HG02642 (cell line): ENCODE data around the gene MMP20.
A peak's percentile ranks its signal among the peaks of the same experiment; 100 is the strongest.
"Not testable (repeated sequence)": the region's sequence is repeated elsewhere in the genome, so short reads cannot be mapped to it uniquely, and the experiment has no call there.

Experiments used
- ATAC-seq: cut with Tn5 transposase; IDR thresholded peaks from one replicate; pipeline ENCODE4 v1.9.1; 2021; ENCODE audit warnings: mild to moderate bottlenecking; ENCODE audit not compliant: unreplicated experiment, poor library complexity

Gene MMP20, protein sequence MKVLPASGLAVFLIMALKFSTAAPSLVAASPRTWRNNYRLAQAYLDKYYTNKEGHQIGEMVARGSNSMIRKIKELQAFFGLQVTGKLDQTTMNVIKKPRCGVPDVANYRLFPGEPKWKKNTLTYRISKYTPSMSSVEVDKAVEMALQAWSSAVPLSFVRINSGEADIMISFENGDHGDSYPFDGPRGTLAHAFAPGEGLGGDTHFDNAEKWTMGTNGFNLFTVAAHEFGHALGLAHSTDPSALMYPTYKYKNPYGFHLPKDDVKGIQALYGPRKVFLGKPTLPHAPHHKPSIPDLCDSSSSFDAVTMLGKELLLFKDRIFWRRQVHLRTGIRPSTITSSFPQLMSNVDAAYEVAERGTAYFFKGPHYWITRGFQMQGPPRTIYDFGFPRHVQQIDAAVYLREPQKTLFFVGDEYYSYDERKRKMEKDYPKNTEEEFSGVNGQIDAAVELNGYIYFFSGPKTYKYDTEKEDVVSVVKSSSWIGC

DNA sequence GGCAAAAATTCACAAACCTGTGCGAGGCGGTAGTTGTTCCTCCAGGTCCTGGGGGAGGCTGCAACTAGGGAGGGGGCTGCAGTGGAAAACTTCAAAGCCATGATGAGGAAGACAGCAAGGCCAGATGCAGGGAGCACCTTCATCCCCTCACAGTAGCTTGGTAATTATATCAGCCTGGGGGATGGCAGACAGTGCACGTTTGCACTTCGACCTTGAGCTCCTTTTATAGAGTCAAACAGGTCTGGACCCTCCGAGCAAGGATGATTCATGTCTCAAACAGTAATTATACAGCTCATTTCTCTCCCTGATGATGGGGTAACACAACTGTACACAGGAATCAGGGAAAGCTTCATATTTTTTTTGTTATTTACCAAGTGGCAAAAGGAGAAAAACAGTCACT is at the start of gene MMP20:
TSS of gene MMP20 (minus strand) at position 156 of the 400 bp plus-strand sequence. CDS start at position 143, 13 bp downstream.
- ATAC-seq, result no peak

DNA sequence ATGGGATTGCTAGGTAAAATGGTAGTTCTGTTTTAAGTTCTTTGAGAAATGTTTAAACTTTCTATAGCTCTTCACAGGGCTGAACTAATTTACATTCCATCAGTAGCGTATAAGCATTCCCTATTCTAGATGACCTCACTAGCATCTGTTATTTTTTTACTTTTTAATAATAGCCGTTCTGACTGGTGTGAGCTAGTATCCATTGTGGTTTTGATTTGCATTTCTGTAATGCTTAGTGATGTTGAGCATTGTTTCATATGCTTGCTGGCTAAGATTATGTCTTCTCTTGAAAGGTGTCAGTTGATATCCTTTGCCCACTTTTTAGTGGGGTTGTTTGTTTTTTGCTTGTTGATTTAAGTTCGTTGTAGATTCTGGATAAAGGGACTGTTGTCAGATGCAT is 44.5 kb upstream of the MMP20 start:
- ATAC-seq, result peak; percentile 64

DNA sequence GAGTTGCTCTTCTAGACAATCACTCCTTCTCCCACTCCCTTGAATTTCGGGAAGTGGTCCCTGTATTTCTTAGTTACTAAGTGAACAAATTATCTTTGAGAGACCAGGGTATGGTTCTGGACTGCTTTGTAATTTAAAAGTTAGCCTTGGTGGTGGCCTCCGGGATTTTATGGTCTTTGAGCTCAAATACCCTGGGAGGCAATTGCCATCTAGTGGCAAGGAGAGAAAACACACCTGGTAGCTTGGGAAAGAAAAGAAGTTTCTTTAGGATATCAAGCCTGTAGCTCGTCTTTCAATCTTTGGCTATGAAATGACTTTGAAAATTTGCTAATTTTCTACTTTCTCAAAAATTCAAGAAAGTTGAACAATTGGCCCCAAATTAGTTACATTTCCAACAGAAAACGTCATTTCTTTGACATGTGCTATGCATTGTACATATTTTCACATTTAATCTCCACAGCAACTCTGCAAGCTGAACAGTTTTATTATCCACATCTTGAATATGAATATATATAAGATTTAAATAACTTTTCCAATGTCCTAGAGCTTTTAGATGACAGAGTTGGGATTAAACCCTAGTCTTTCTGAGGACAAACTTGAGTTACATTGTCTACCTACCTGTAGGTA is 41.3 kb upstream of the MMP20 start:
- ATAC-seq, result peak; percentile 60

DNA sequence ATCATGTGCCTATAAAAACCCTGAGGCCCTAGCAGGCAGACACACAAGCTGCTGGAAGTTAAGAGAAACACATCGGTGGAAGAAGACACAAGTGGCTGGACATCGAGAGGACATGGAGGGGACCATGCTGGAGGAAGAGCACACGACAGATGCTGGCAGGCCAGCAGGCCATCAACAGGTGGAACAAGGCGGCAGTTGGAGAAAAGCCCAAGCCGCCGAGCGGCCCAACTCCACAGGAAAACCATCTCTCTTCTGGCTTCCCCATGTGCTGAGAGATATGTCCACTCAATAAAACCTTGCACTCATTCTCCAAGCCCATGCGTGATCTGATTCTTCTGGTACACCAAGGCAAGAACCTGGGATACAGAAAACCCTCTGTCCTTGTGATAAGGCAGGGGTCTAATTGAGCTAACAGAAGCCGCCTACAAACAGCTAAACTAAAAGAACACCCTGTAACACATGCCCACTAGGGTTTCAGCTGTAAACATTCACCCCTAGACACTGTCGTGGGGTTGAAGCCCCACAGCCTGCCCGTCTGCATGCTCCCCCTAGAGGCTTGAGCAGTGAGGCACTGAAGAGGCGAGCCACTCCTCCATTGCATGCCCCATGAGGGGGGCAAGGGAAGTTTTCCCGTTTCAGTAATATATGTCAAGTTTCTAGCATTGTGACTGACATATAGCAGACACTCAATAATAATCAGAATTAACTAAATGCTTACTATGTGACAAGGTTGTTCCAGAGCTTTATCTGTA is 39.0 kb upstream of the MMP20 start:
- ATAC-seq, result peak; percentile 71

DNA sequence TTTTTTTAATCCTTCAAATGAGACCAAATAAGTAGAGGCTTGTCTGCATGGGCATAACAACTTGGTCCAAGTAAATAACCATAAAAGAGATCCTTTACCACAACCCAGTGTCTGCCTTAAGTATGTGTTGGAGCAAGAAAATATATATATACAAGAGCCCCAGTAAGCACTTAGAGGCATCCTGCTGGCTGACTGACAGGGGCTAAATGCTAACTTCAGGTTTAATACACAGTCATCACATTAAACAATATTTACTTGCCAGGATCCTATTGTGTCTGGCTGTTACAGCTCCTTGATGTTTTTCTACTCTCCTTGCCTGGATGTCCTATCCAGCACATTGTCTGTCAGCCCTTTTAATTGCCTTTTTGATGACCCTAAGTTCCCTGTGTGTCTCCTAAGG is 37.5 kb upstream of the MMP20 start:
- no peak for ATAC-seq

DNA sequence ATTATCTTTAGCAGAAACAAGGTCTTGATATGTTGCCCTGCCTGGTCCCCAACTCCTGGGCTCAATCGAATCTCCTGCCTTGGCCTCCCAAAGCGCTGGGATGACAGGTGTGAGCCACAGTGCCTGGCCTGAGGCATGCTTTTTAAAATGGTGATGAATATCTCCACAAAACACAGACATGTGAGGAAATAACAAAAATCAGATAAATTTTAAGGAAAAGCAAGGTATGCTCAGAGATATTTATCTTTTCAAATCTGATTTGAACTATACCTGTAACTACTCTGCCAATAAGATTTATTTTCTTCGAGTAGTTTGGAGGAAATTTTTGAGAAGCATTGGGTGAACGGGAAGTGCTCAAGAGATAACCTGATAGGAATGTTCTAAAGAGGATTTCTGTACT is 35.9 kb upstream of the MMP20 start:
- no peak for ATAC-seq

DNA sequence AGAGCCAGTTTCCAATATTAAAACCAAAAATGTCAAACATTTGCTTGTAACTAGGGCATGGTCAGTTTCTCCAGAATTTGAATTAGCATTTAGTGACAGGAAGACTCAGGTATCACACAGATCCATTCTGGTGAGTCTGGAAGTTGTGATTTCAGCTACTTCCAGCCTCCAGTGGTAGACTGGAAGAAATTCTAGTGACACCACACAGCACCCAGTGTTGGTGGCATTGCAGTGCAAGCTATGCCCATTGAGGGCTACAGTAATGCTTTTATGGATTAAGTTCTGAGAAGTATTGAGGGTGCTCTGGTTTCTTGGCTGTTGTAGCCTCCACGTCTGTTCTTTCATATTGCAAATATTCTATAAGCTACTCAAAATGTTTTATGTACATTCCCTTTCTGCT is 31.4 kb upstream of the MMP20 start:
- ATAC-seq, result no peak

DNA sequence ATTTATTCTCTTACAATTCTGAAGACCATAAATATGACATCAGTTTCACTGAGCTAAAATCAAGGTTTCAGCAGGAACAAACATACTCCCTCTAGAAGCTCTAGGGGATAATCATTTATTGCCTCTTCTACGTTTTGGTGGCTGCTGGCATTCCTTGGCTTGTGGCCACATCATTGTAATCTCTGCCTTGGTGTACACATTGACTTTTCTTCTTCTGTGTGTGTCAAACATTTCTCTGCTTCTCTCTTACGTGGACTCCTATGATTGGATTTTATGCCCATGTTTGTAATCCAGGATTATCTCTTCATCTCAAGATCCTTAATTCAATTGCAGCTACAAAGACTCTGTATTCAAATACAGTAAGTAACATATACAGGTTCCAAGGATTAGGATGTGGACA is 30.4 kb upstream of the MMP20 start:
- ATAC-seq, result no peak

DNA sequence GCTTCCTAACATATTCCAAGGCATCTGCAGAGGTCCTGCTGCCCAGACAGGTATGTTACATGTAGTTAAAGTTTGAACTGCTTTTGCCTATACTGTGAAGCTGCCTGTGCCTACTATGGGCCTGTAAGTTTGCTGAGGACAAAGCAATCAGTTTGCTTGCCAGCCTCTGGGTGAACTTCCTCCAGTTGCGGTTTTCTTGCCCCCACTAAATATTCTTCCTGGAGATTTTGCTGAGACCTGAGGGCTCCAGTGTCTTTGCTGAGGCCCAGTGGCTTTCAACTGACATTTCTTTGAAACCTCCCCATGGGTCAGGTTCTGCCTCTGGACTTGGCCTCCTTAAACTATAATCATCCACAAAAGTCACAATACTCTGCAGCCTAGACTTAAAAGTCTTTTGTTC is 29.6 kb upstream of the MMP20 start:
- no peak for ATAC-seq

DNA sequence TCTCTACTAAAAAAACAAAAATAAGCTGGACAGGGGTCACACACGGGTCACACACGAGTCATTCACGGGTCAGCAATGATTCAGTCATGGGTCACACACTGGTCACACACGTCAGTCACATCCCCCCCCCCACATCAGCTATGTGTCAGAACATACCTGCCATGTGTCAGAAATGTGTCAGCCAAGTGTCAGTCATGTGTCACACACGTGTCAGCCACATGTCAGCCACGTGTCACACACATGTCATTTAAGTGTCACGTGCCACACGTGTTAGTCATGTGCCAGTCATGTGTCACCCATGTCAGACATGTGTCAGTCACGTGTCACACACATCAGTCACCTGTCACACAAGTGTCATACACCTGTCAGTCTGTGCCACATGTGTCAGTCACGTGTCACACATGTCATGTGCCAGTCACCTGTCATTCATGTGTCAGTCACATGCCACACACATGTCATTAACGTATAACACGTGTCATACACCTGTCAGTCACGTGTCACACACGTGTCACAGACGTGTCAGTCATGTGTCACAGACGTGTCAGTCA is 28.7 kb upstream of the MMP20 start:
- no peak for ATAC-seq

DNA sequence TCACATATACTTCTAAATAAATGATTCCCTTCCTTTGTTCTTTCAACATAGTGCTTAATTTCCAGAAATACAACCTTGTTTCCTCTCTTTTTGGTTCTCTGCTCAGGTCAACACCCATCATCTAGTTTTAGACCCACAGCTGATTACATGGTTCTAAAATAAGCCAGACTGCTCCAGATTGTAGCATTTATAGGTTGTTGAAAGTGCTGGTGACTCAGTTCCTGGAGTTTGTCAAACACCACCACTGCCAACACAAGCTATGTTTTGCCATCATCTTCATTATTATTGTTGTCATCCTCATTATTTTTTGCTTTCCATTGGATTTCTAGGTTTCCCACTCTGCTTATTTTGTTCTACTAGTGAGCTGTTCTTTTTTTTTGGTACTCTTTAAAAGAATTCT is 22.3 kb upstream of the MMP20 start:
- no peak for ATAC-seq

DNA sequence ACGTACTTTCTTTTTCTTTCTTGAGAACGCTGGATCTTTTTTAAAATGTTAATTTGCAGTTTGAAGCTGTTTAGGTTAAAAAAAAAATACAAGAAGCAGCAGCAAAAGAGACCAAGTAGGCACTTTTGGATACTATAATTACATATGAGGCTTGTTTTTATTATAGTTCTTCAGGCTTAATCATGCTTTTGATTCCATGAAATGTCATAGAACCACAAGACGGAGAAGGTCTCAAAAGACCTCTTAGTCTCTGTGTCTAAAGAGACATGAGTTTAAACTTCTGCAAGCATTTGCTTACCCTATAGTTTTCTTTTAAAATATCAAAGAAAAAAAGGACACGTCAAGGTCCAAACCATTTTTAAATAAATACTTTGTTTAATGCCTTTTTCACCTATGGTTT is 18.8 kb upstream of the MMP20 start:
- ATAC-seq, result no peak

DNA sequence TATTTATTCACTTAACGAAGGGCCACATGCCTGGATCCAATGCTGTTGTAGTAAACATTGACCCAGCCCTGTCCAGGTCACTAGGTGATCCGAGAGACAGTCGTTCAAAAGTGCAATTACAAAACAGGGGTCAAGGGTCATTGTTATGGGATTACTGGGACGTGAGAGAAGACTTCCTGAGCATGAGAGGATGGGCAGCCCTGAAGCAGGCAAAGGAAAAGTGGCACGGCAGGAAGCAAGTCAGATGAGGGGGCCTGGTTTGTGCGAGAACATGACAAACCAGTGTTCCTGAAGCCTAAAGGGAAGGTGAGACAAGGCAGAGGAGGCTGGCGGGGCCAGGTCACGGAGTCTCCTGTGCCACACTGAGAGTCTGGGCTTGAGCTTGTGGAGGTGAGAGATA is 15.8 kb upstream of the MMP20 start:
- ATAC-seq, result no peak

DNA sequence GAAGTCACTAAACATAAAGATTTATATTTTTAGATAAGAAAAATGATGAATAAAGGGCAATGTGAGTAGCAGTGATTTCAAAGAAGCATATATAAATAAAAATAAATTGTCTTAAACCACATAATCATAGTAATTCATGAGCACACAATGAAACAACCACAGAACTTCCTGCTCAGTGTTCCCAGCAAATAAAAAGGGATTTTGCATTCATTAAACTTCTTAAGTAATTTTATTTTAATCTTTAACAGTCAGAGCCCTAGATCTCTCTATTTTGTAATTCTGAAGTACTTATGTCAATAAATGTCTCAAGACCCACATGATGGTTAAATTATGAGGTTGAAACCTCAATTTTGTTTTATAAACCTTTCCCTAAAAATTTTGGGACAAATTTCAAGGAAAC is 14.5 kb upstream of the MMP20 start:
- ATAC-seq, result no peak

DNA sequence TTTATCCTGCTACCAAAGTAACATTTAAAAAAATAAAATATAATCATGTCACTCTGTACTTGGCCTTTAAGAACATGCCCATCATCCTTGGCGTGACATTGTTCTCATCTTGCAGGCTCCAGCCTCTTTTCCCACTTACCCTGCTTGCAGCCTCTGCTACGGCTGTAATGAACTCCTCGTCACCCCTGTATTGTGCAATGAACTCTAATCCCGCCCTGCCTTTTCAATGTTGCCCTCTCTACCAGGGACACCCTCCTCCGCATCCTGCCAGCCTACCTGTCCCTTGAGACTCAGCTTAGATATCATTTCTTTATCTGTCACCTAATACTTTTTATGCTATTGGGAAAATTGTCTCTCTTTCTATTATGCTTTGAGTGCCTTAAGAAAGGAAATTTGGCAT is 12.6 kb upstream of the MMP20 start:
- no peak for ATAC-seq

DNA sequence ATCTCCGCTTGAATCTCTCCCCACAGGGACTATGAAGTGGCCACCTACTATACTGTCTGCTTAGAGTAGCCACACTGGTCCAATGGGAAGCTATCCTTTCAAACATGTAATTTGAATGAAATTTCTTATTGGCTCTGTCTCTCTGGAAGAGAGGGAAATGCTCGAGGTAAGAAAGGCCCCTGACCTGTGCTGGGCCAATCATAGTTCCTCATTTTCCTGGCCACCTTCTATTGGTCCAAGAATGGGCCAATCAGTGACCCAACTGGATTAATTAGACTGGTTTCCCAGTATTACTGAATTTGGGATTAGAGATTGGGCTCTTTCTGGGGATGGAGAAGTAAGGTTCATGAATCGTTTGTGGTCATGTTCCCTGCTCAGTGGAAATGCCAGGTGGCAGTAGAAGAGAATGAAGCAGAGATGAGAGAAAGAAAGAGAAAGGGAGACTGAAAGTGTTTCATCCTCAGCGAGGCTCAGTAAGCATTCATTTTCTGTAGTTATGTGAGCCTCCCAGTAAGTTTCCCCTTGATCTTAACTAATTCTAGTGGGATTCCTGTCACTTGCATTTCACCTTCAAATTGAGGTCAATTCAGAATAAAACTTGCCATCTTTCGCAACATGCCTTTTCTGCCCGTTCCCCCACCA is 8.4 kb upstream of the MMP20 start:
- no peak for ATAC-seq

DNA sequence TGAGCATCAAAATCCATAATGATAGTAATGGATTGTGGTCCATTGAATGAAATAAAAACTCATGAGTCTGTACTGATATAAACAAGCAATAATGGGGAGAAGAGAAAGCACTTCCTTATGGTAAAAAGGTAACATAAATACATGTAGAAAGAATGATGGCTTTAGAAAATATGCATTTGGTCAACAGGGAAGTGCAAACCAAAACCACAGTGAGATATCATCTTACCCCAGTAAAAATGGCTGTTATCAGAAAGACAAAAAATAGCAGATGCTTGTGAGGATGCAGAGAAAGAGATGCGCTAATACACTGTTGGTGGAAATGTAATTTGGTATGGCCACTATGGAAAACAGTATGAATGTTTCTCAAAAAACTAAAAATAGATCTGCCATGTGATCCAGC is 6.9 kb upstream of the MMP20 start:
- no peak for ATAC-seq

DNA sequence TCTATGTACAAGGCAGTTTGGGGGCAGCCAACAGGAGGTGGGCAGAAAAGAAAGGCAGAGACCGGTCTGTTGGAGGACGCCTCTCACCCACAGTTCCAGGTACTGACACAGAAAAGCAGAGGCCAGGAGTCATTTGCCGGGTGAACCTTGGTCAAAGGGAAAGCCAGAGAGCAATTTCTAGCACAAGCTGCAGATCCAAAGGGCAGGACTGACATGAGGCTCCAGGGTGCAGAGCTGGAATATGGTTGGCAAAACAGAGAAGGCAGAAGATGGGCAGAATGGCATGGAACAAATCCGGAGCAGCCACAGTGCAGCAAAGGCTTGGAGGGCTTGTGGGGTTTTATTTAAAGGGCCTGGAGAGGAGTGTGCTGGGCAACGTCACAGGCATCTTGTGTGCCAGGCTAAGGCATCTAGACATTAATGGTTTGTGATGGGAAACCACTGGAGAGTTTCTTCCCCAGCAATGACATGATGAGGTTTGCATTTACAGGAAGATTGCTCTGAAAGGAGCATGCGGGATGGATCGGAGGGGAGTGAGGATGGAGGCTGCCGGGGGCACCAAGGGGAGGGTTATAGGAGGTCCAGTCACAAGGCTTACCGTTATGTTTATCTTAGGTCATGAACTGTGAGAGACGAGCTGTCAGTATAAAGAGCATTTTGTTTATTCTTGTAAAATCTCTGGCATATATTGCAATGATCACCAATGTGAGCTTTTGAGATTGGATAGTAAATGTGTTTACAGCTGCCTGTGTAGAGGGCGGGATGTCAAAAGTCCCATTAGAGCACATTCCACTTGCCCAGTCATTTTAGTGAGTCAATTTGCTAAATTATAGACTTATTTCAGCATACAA is 5.7 kb upstream of the MMP20 start:
- no peak for ATAC-seq

DNA sequence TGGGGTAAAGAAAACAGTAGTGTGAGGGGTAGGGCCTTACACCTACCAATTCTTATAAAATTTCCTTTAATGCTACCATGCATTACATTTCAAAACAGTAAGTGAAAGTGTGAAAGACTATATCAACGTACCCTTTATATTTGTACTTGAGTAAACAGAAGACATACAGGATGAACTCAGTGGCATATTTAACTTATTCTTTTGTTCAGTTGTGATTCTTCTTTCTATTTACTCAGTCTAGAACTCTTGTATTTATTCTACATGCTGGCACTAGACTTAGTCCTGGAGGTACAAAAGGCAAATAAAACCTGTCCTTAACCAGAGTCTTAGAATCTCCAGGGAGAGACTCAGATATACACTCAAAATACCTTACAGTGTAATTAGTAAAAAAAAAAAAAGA is 4.8 kb upstream of the MMP20 start:
- ATAC-seq, result not testable (repeated sequence)

DNA sequence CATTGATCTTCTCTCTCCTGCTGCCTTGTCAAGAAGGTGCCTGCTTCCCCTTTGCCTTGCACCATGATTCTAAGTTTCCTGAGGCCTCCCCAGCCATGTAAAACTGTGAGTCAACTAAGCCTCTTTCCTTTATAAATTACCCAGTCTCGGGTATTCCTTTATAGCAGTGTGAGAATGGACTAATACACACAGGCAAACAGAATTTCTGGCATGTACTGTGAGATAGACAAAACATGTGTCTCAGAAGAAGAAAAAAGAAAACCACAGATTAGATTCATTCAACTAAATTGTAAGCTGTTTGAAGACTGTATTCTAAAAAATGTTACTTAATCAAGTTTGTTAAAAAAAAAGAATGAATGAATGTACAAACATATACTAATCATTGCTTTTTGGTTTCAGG is 1.5 kb upstream of the MMP20 start:
- ATAC-seq, result no peak
